Adrenal gland (tissue), 19 donors: ENCODE measurements around the gene RHOH. TPM values are rescaled to one million over a fixed set of nuclear protein-coding genes. Genes with fewer than 3 reads are reported as not detected.
"Not testable (repeated sequence)": the region's sequence is repeated elsewhere in the genome, so short reads cannot be mapped to it uniquely, and the experiment has no call there.

Experiments used
- DNase-seq, 7 donors: peaks; one replicate each; pipeline ENCODE4 v3.0.0-alpha.2; 2019 to 2020
- H3K27ac ChIP-seq, 5 donors: fragments of 200-600 bp; sonication (generic) in 4 of 5; 1 replicate in 3 of 5; 2 replicates in 2 of 5; pipeline versions ENCODE4 v1.5.1 to v1.8.0; 2016 to 2020; ENCODE audit warnings: mild to moderate bottlenecking in 1 of 5
- H3K27me3 ChIP-seq: fragments of 200-600 bp; 2 replicates; pipeline ENCODE4 v1.8.0; 2021
- H3K36me3 ChIP-seq, 2 donors: fragments of 200-600 bp; replicated peaks in 1 of 2; 1 replicate in 1 of 2; 2 replicates in 1 of 2; pipeline versions ENCODE4 v1.5.1 to v1.8.0; 2018 to 2022
- H3K4me1 ChIP-seq, 2 donors: fragments of 200-600 bp; replicated peaks in 1 of 2; 1 replicate in 1 of 2; 2 replicates in 1 of 2; pipeline versions ENCODE4 v1.5.1 to v1.8.0; 2018 to 2021
- H3K4me3 ChIP-seq, 4 donors: fragments of 200-600 bp; sonication (generic) in 3 of 4; one replicate each; pipeline ENCODE4 v1.5.1; 2016 to 2018
- H3K9me3 ChIP-seq, 3 donors: fragments of 200-600 bp; sonication (generic) in 1 of 3; replicated peaks in 1 of 3; 1 replicate in 2 of 3; 2 replicates in 1 of 3; pipeline versions ENCODE4 v1.5.1 to v1.8.0; 2016 to 2021
- CTCF ChIP-seq, 6 experiments: fragments of 450-650 bp in 4 of 6; fragments of 200-600 bp in 2 of 6; sonication (generic) in 1 of 6; IDR thresholded peaks; 1 replicate in 5 of 6; 2 replicates in 1 of 6; pipeline versions ENCODE4 v1.5.1 to v1.8.0; 2016 to 2021; ENCODE audit warnings: antibody characterized with exemption in 6 of 6, mild to moderate bottlenecking in 2 of 6, moderate library complexity in 1 of 6
- POLR2A ChIP-seq, 2 donors: fragments of 450-650 bp; IDR thresholded peaks; one replicate each; pipeline ENCODE4 v1.6.1; 2017; ENCODE audit warnings: antibody characterized with exemption in 2 of 2, mild to moderate bottlenecking in 2 of 2, moderate library complexity in 1 of 2
- WGBS, 4 donors: extraction: QIAGEN DNeasy Blood & Tissue Kit in 2 of 4; methylation state at CpG; one replicate each; pipeline versions ENCODE4 v1.1.5 to v1.1.7; 2013 to 2017; 5-methylcytosine and 5-hydroxymethylcytosine counted together
- intact Hi-C, 2 donors: fragments of 100-400 bp; cut with DNase I; formaldehyde crosslinking; loops; one replicate each; pipeline versions ENCODE4 v1.14.1 to v1.15.0; 2022 to 2023
- long read RNA-seq, 10 donors: library from polyadenylated mRNA in 3 of 10; unstranded in 2 of 10; stranded (forward) in 1 of 10; transcript quantifications; one replicate each; pipeline ENCODE4 v2.0.0 and lab custom pipeline, GENCODE V29; 2021 to 2026
- polyA plus RNA-seq, 3 donors: library from polyadenylated mRNA; stranded (reverse); fragments of 200-250 nt in 2 of 3; fragments of 350-450 nt in 1 of 3; fragmentation: Illumina TruSeq in 1 of 3; extraction: RNeasy Lipid Tissue Mini Kit (QIAGEN cat#74804) in 1 of 3; gene quantifications; one replicate each; pipeline ENCODE4 v1.2.3, GENCODE V29; 2013 to 2014
- total RNA-seq, 9 donors: library from RNA; depleted of rRNA in 4 of 9; stranded (reverse); fragments of >200 nt in 4 of 9; fragments of 120-200 nt in 1 of 9; fragmentation: NEBNext Ultra II Directional in 1 of 9; extraction: Animal tissue kit (Norgen Biotek cat#: 25700) in 1 of 9; gene quantifications; one replicate each; pipeline versions ENCODE4 v1.1.0 to v1.2.4, GENCODE V29; 2013 to 2023
- donor health status: healthy with polysubstance abuse.
- donor health status: Bipolar disorder and iron deficiency.
- donor health status: DM: yes; HTN: yes; CAD: no.
- donor health status: DM: no; HTN: no; CAD: no.
- donor health status: DM: no; HTN: no; CAD: no.
- donor health status: DM: yes; HTN: yes; CAD: no.

Gene RHOH
- total RNA-seq (1 to 10 TPM in 4 of 9 donors, under 1 TPM in 4, not detected in 1; 0.33 to 3.4 (median 1.1) TPM), polyA plus RNA-seq (1 to 10 TPM in 1 of 3 donors, under 1 TPM in 2; 0.56 to 1.1 (median 0.61) TPM)
- long read RNA-seq, donor 1: 0 reads
- long read RNA-seq, donor 2: 0 reads
- long read RNA-seq, donor 3: 0 reads
- long read RNA-seq, donor 4: 0 reads
- long read RNA-seq, donor 5, full-length matches to known transcripts: 2 of 2 reads
- long read RNA-seq, donor 5, partial matches to known transcripts: 0 of 2 reads
- long read RNA-seq, donor 5, other reads (novel, unspliced or antisense): 0 of 2 reads
- long read RNA-seq, donor 6, full-length matches to known transcripts: 2 of 3 reads
- long read RNA-seq, donor 6, partial matches to known transcripts: 0 of 3 reads
- long read RNA-seq, donor 6, other reads (novel, unspliced or antisense): 1 of 3 reads
- long read RNA-seq, donor 7: 0 reads
- long read RNA-seq, donor 8: 0 reads
- long read RNA-seq, donor 9, full-length matches to known transcripts: 1 of 1 reads
- long read RNA-seq, donor 9, partial matches to known transcripts: 0 of 1 reads
- long read RNA-seq, donor 9, other reads (novel, unspliced or antisense): 0 of 1 reads
- long read RNA-seq, donor 10: 0 reads

GRCh38 chr4:40196724-40197281 lies at the start of gene RHOH:
Gene RHOH (plus strand): TSS chr4:40197031. CDS start chr4:40243387, 46,356 bp downstream.
- 47 to 53% (median 51%) methylated on average over 14 of the region's 14 CpGs for WGBS, 4 donors
- TF ChIP-seq POLR2A (IDR thresholded peaks at IDR 0.05): no peak
- TF ChIP-seq CTCF (IDR thresholded peaks at IDR 0.05): no peak
- H3K27me3 ChIP-seq: no peaks in the 10 kb centered on the region
- H3K27ac ChIP-seq: no peak within 1 kb of the TSS
- no peaks in the 10 kb centered on the region for H3K9me3 ChIP-seq
- DNase-seq: peak in 1 of 7 donors; percentile 12
- H3K36me3 ChIP-seq: no peaks in the 10 kb centered on the region
- H3K4me1 ChIP-seq: no peaks in the 10 kb centered on the region
- intact Hi-C loops: no loop called here
- peak within 1 kb of the TSS in 1 of 4 donors; percentile 15 for H3K4me3 ChIP-seq

- H3K4me3 ChIP-seq, H3K36me3 ChIP-seq, H3K9me3 ChIP-seq, H3K27me3 ChIP-seq, H3K4me1 ChIP-seq, H3K27ac ChIP-seq, DNase-seq: not testable (repeated sequence)
- intact Hi-C loops: loop anchor here in 1 of 2 donors (5.0 kb wide), 1 partner anchor 160 kb away; no protein-coding TSS in a partner anchor
- 93 to 97% (median 94%) methylated on average over 3 to 31 of the region's 31 CpGs; no CpG with 5 or more reads in 1 of the 4 donors for WGBS, 4 donors
These were observed 49.3 kb upstream of the RHOH start for GRCh38 chr4:40147490-40147889.

GRCh38 chr4:40149960-40150385 lies 46.9 kb upstream of the RHOH start:
- Histone ChIP-seq H3K9me3 (no peaks in the 10 kb centered on the region), H3K4me3 (no peak overlapping the region), H3K36me3 (no peaks in the 10 kb centered on the region), H3K27me3 (no peaks in the 10 kb centered on the region), H3K27ac (no peak overlapping the region), H3K4me1 (no peaks in the 10 kb centered on the region)
- WGBS, 4 donors: 74 to 83% (median 78%) methylated on average over 3 of the region's 3 CpGs
- DNase-seq: peak; percentile 55 to 83 (median 65)
- TF ChIP-seq CTCF (IDR thresholded peaks at IDR 0.05): peak; percentile 84 to 93 (median 86)
- no peak for TF ChIP-seq POLR2A (IDR thresholded peaks at IDR 0.05)
- intact Hi-C loops: loop anchor here (5.0 kb wide), 1 partner anchor 157 kb away; no protein-coding TSS in a partner anchor

- no peak overlapping the region for H3K27ac ChIP-seq
- H3K4me1 ChIP-seq: no peaks in the 10 kb centered on the region
- TF ChIP-seq CTCF (IDR thresholded peaks at IDR 0.05) (no peak), POLR2A (IDR thresholded peaks at IDR 0.05) (no peak)
- H3K27me3 ChIP-seq: no peaks in the 10 kb centered on the region
- H3K9me3 ChIP-seq: no peaks in the 10 kb centered on the region
- H3K36me3 ChIP-seq: no peaks in the 10 kb centered on the region
- no peak for DNase-seq
- WGBS, 4 donors: 89 to 95% (median 94%) methylated on average over 3 of the region's 3 CpGs
- intact Hi-C loops: loop anchor here in 1 of 2 donors (5.0 kb wide), 1 partner anchor 156 kb away; no protein-coding TSS in a partner anchor
- no peak overlapping the region for H3K4me3 ChIP-seq
These were observed 45.9 kb upstream of the RHOH start for GRCh38 chr4:40150932-40151331.
